Measurements from ENCODE around the gene SAG.

Gene SAG

GRCh38 chr2:233307565-233307964 is at the start of gene SAG:
SAG (plus strand) TSS chr2:233307816; CDS start chr2:233309190, 1,374 bp downstream.
- no peaks in the 10 kb centered on the region for H3K27me3 ChIP-seq (ENCODE audit: control insufficient read depth, insufficient read depth, low read length)
- no peaks in the 10 kb centered on the region for H3K4me1 ChIP-seq (ENCODE audit: control insufficient read depth, low read depth, low read length)
- no peak within 1 kb of the TSS for H3K27ac ChIP-seq (ENCODE audit: low read length)
- no peaks in the 10 kb centered on the region for H3K9me3 ChIP-seq (ENCODE audit: control insufficient read depth, low read depth, low read length)
- H3K4me3 ChIP-seq (ENCODE audit: low read length), result no peak within 1 kb of the TSS
- H3K36me3 ChIP-seq (ENCODE audit: control insufficient read depth, low read depth, low read length), result no peaks in the 10 kb centered on the region
- no peak within 1 kb of the TSS for H3K9ac ChIP-seq (ENCODE audit: low read length)

GRCh38 chr2:233258211-233258610 is 49.4 kb upstream of the SAG start:
- Histone ChIP-seq H3K9me3 (ENCODE audit: control insufficient read depth, low read depth, low read length) (no peaks in the 10 kb centered on the region), H3K4me1 (ENCODE audit: control insufficient read depth, low read depth, low read length) (no peaks in the 10 kb centered on the region), H3K27me3 (ENCODE audit: control insufficient read depth, insufficient read depth, low read length) (no peaks in the 10 kb centered on the region), H3K4me3 (ENCODE audit: low read length) (no peak overlapping the region), H3K27ac (ENCODE audit: low read length) (no peak overlapping the region), H3K36me3 (ENCODE audit: control insufficient read depth, low read depth, low read length) (peaks cover 79% of the 10 kb centered on the region), H3K9ac (ENCODE audit: low read length) (no peak overlapping the region)

- H3K4me1 ChIP-seq (ENCODE audit: control insufficient read depth, low read depth, low read length), result no peaks in the 10 kb centered on the region
- H3K9me3 ChIP-seq (ENCODE audit: control insufficient read depth, low read depth, low read length), result no peaks in the 10 kb centered on the region
- no peak overlapping the region for H3K4me3 ChIP-seq (ENCODE audit: low read length)
- no peak overlapping the region for H3K9ac ChIP-seq (ENCODE audit: low read length)
- H3K27ac ChIP-seq (ENCODE audit: low read length), result no peak overlapping the region
- H3K36me3 ChIP-seq (ENCODE audit: control insufficient read depth, low read depth, low read length), result peaks cover 84% of the 10 kb centered on the region
- no peaks in the 10 kb centered on the region for H3K27me3 ChIP-seq (ENCODE audit: control insufficient read depth, insufficient read depth, low read length)
Measured at GRCh38 chr2:233259730-233260129, 47.9 kb upstream of the SAG start.

- H3K36me3 ChIP-seq (ENCODE audit: control insufficient read depth, low read depth, low read length), result peaks cover 86% of the 10 kb centered on the region
- no peaks in the 10 kb centered on the region for H3K27me3 ChIP-seq (ENCODE audit: control insufficient read depth, insufficient read depth, low read length)
- H3K9ac ChIP-seq (ENCODE audit: low read length), result no peak overlapping the region
- no peak overlapping the region for H3K4me3 ChIP-seq (ENCODE audit: low read length)
- no peaks in the 10 kb centered on the region for H3K9me3 ChIP-seq (ENCODE audit: control insufficient read depth, low read depth, low read length)
- H3K4me1 ChIP-seq (ENCODE audit: control insufficient read depth, low read depth, low read length), result no peaks in the 10 kb centered on the region
- H3K27ac ChIP-seq (ENCODE audit: low read length), result no peak overlapping the region
Measured at GRCh38 chr2:233260661-233261060, 47.0 kb upstream of the SAG start.

GRCh38 chr2:233261819-233262555 is 45.6 kb upstream of the SAG start:
- H3K9ac ChIP-seq (ENCODE audit: low read length), result no peak overlapping the region
- H3K9me3 ChIP-seq (ENCODE audit: control insufficient read depth, low read depth, low read length), result no peaks in the 10 kb centered on the region
- H3K36me3 ChIP-seq (ENCODE audit: control insufficient read depth, low read depth, low read length), result peaks cover 87% of the 10 kb centered on the region
- no peaks in the 10 kb centered on the region for H3K27me3 ChIP-seq (ENCODE audit: control insufficient read depth, insufficient read depth, low read length)
- no peaks in the 10 kb centered on the region for H3K4me1 ChIP-seq (ENCODE audit: control insufficient read depth, low read depth, low read length)
- H3K4me3 ChIP-seq (ENCODE audit: low read length), result no peak overlapping the region
- H3K27ac ChIP-seq (ENCODE audit: low read length), result no peak overlapping the region

GRCh38 chr2:233262562-233262961 is 45.1 kb upstream of the SAG start:
- Histone ChIP-seq H3K27ac (ENCODE audit: low read length) (no peak overlapping the region), H3K9ac (ENCODE audit: low read length) (no peak overlapping the region), H3K36me3 (ENCODE audit: control insufficient read depth, low read depth, low read length) (peaks cover 87% of the 10 kb centered on the region)

GRCh38 chr2:233263045-233263570 is 44.5 kb upstream of the SAG start:
- no peaks in the 10 kb centered on the region for H3K9me3 ChIP-seq (ENCODE audit: control insufficient read depth, low read depth, low read length)
- H3K27ac ChIP-seq (ENCODE audit: low read length), result no peak overlapping the region
- H3K4me3 ChIP-seq (ENCODE audit: low read length), result no peak overlapping the region
- no peaks in the 10 kb centered on the region for H3K27me3 ChIP-seq (ENCODE audit: control insufficient read depth, insufficient read depth, low read length)
- H3K9ac ChIP-seq (ENCODE audit: low read length), result no peak overlapping the region
- no peaks in the 10 kb centered on the region for H3K4me1 ChIP-seq (ENCODE audit: control insufficient read depth, low read depth, low read length)
- peaks cover 90% of the 10 kb centered on the region for H3K36me3 ChIP-seq (ENCODE audit: control insufficient read depth, low read depth, low read length)

More at GRCh38 chr2:233262562-233262961, 45.1 kb upstream of the SAG start:
- Histone ChIP-seq H3K27me3 (ENCODE audit: control insufficient read depth, insufficient read depth, low read length) (no peaks in the 10 kb centered on the region), H3K4me3 (ENCODE audit: low read length) (no peak overlapping the region), H3K4me1 (ENCODE audit: control insufficient read depth, low read depth, low read length) (no peaks in the 10 kb centered on the region), H3K9me3 (ENCODE audit: control insufficient read depth, low read depth, low read length) (no peaks in the 10 kb centered on the region)

GRCh38 chr2:233264667-233265066 is 42.9 kb upstream of the SAG start:
- H3K27me3 ChIP-seq (ENCODE audit: control insufficient read depth, insufficient read depth, low read length), result no peaks in the 10 kb centered on the region
- H3K9ac ChIP-seq (ENCODE audit: low read length), result no peak overlapping the region
- no peak overlapping the region for H3K4me3 ChIP-seq (ENCODE audit: low read length)
- no peak overlapping the region for H3K27ac ChIP-seq (ENCODE audit: low read length)
- H3K36me3 ChIP-seq (ENCODE audit: control insufficient read depth, low read depth, low read length), result peaks cover 91% of the 10 kb centered on the region
- no peaks in the 10 kb centered on the region for H3K9me3 ChIP-seq (ENCODE audit: control insufficient read depth, low read depth, low read length)
- H3K4me1 ChIP-seq (ENCODE audit: control insufficient read depth, low read depth, low read length), result no peaks in the 10 kb centered on the region

GRCh38 chr2:233265899-233266431 is 41.7 kb upstream of the SAG start:
- H3K4me1 ChIP-seq (ENCODE audit: control insufficient read depth, low read depth, low read length), result no peaks in the 10 kb centered on the region
- peaks cover 92% of the 10 kb centered on the region for H3K36me3 ChIP-seq (ENCODE audit: control insufficient read depth, low read depth, low read length)

GRCh38 chr2:233266481-233266880 is 41.1 kb upstream of the SAG start:
- H3K36me3 ChIP-seq (ENCODE audit: control insufficient read depth, low read depth, low read length), result peaks cover 90% of the 10 kb centered on the region
- H3K4me1 ChIP-seq (ENCODE audit: control insufficient read depth, low read depth, low read length), result no peaks in the 10 kb centered on the region
- H3K9me3 ChIP-seq (ENCODE audit: control insufficient read depth, low read depth, low read length), result no peaks in the 10 kb centered on the region
- no peak overlapping the region for H3K27ac ChIP-seq (ENCODE audit: low read length)
- no peaks in the 10 kb centered on the region for H3K27me3 ChIP-seq (ENCODE audit: control insufficient read depth, insufficient read depth, low read length)
- no peak overlapping the region for H3K4me3 ChIP-seq (ENCODE audit: low read length)
- H3K9ac ChIP-seq (ENCODE audit: low read length), result no peak overlapping the region

More at GRCh38 chr2:233265899-233266431, 41.7 kb upstream of the SAG start:
- H3K27me3 ChIP-seq (ENCODE audit: control insufficient read depth, insufficient read depth, low read length), result no peaks in the 10 kb centered on the region
- no peak overlapping the region for H3K9ac ChIP-seq (ENCODE audit: low read length)
- H3K4me3 ChIP-seq (ENCODE audit: low read length), result no peak overlapping the region
- H3K9me3 ChIP-seq (ENCODE audit: control insufficient read depth, low read depth, low read length), result no peaks in the 10 kb centered on the region
- no peak overlapping the region for H3K27ac ChIP-seq (ENCODE audit: low read length)

GRCh38 chr2:233267516-233268245 is 39.9 kb upstream of the SAG start:
- H3K4me3 ChIP-seq (ENCODE audit: low read length), result no peak overlapping the region
- H3K9me3 ChIP-seq (ENCODE audit: control insufficient read depth, low read depth, low read length), result no peaks in the 10 kb centered on the region
- no peaks in the 10 kb centered on the region for H3K27me3 ChIP-seq (ENCODE audit: control insufficient read depth, insufficient read depth, low read length)
- H3K36me3 ChIP-seq (ENCODE audit: control insufficient read depth, low read depth, low read length), result peaks cover 90% of the 10 kb centered on the region
- H3K9ac ChIP-seq (ENCODE audit: low read length), result no peak overlapping the region
- no peak overlapping the region for H3K27ac ChIP-seq (ENCODE audit: low read length)
- H3K4me1 ChIP-seq (ENCODE audit: control insufficient read depth, low read depth, low read length), result no peaks in the 10 kb centered on the region
